Panc1 (cell line): ENCODE measurements around the gene UST. TPM values are rescaled to one million over a fixed set of nuclear protein-coding genes. Genes with fewer than 3 reads are reported as not detected.

Experiments used
- ATAC-seq: fragments of 200-7000 bp; cut with Tn5 transposase; 2 replicates; pipeline ENCODE4 v1.9.1; 2020; ENCODE audit warnings: mild to moderate bottlenecking, moderate library complexity
- BruUV-seq: library from RNA; stranded (reverse); fragments of 400-500 nt; replicated peaks from 2 replicates; lab custom pipeline; 2021; lab: Mats Ljungman, UMichigan
- CTCF ChIA-PET: fragments of 300-600 bp; sonication (Branson Sonifier 250); formaldehyde crosslinking; loops from one replicate; lab custom pipeline; 2022; ENCODE audit warnings: antibody characterized with exemption; lab: Charles Lee
- POLR2A ChIA-PET: fragments of 300-600 bp; sonication (Branson Sonifier 250); formaldehyde crosslinking; loops from one replicate; lab custom pipeline; 2022; ENCODE audit warnings: antibody characterized with exemption; lab: Charles Lee
- DNase-seq: peaks from one replicate; pipeline ENCODE4 v3.0.0-alpha.2; 2010; ENCODE audit warnings: low read depth, low spot score
- H3K27ac ChIP-seq: 2 replicates; pipeline ENCODE4 v1.5.1; 2011; ENCODE audit warnings: mild to moderate bottlenecking, low read length, inconsistent platforms
- H3K27me3 ChIP-seq: fragments of 200-500 bp; sonication (Bioruptor generic); 2 replicates; pipeline ENCODE4 v1.6.0; 2014; ENCODE audit warnings: low read length, inconsistent platforms; ENCODE audit not compliant: control insufficient read depth, insufficient read depth
- H3K36me3 ChIP-seq: fragments of 200-500 bp; sonication (Bioruptor generic); 2 replicates; pipeline ENCODE4 v1.5.1; 2014; ENCODE audit warnings: inconsistent platforms, mild to moderate bottlenecking, low read length, moderate library complexity; ENCODE audit not compliant: control insufficient read depth, insufficient read depth
- H3K4me1 ChIP-seq: 2 replicates; pipeline ENCODE4 v1.5.1; 2011; ENCODE audit warnings: inconsistent platforms, mild to moderate bottlenecking, low read length, moderate library complexity; ENCODE audit not compliant: control insufficient read depth, insufficient read depth
- H3K4me3 ChIP-seq, 2 experiments: 2 replicates each; pipeline ENCODE4 v1.5.1; 2011 to 2012; ENCODE audit warnings: low read depth in 2 of 2, low read length in 2 of 2, mild to moderate bottlenecking in 2 of 2, inconsistent platforms in 1 of 2, moderate library complexity in 1 of 2
- H3K9me3 ChIP-seq: fragments of 200-500 bp; sonication (Bioruptor generic); 2 replicates; pipeline ENCODE4 v1.5.1; 2014; ENCODE audit warnings: low read depth, mild to moderate bottlenecking, inconsistent platforms, low read length, moderate library complexity; ENCODE audit not compliant: control insufficient read depth, insufficient read depth
- CTCF ChIP-seq: fragments of 450-650 bp; IDR thresholded peaks from 2 replicates; pipeline ENCODE4 v1.5.1; 2017; ENCODE audit warnings: mild to moderate bottlenecking
- POLR2AphosphoS5 ChIP-seq: IDR thresholded peaks from 2 replicates; pipeline ENCODE4 v1.6.1; 2012; ENCODE audit warnings: mild to moderate bottlenecking, low read depth, low read length, moderate library complexity
- REST ChIP-seq, 2 experiments: IDR thresholded peaks; 2 replicates each; pipeline ENCODE4 v1.6.1; 2011 to 2012; ENCODE audit warnings: low read depth in 2 of 2, control low read depth in 1 of 2, low read length in 1 of 2, mild to moderate bottlenecking in 1 of 2, moderate library complexity in 1 of 2; ENCODE audit not compliant: insufficient read depth in 1 of 2
- SIN3A ChIP-seq: IDR thresholded peaks from 2 replicates; pipeline ENCODE4 v1.6.1; 2012; ENCODE audit warnings: low read depth, mild to moderate bottlenecking, low read length, moderate library complexity, borderline replicate concordance; ENCODE audit not compliant: insufficient read depth
- TCF7L2 ChIP-seq: IDR thresholded peaks from 2 replicates; pipeline ENCODE4 v1.6.1; 2011; ENCODE audit warnings: mild to moderate bottlenecking, low read depth, low read length, inconsistent platforms
- in situ Hi-C: cut with HindIII; loops from 2 replicates; pipeline ENCODE4 v1.10.0; 2016; ENCODE audit warnings: low sequenced_read_pairs, low pct_unique_long_range_greater_than_20kb
- intact Hi-C: fragments of 100-400 bp; cut with micrococcal nuclease; formaldehyde crosslinking; loops from one replicate; pipeline ENCODE4 v1.10.0; 2022; ENCODE audit not compliant: unreplicated experiment
- total RNA-seq: library from RNA; stranded (reverse); gene quantifications from one replicate; pipeline ENCODE4 v1.2.1, GENCODE V29; 2021; ENCODE audit not compliant: unreplicated experiment

The UST gene
- total RNA-seq, 1 experiment from 2014 or later = 0.15 TPM

GRCh38 chr6:148765898-148766808 is 19.3 kb downstream of the UST start:
- ChIA-PET POLR2A (no interaction called here), CTCF (no interaction called here)
- no TSS peak for BruUV-seq
- Histone ChIP-seq H3K4me1 (no peaks in the 10 kb centered on the region), H3K9me3 (no peaks in the 10 kb centered on the region), H3K36me3 (no peaks in the 10 kb centered on the region), H3K4me3 (no peak overlapping the region), H3K27ac (no peak overlapping the region), H3K27me3 (peaks cover 3% of the 10 kb centered on the region; the same call in 1 of the 2 replicates)
- ATAC-seq (no peak), DNase-seq (no peak)
- in situ Hi-C loops = no loop called here
- intact Hi-C loops = no loop called here
- TF ChIP-seq POLR2AphosphoS5 (no peak), REST (IDR thresholded peaks at IDR 0.05; ENCODE audit: insufficient read depth in 1 of 2, low read depth in 2 of 2, low read length in 1 of 2) (no peak), TCF7L2 (no peak), CTCF (no peak), SIN3A (no peak)

GRCh38 chr6:148768646-148769270 is 21.9 kb downstream of the UST start:
- Histone ChIP-seq H3K4me1 (no peaks in the 10 kb centered on the region), H3K27ac (no peak overlapping the region), H3K4me3 (no peak overlapping the region), H3K36me3 (no peaks in the 10 kb centered on the region), H3K27me3 (peaks cover 3% of the 10 kb centered on the region; the same call in 1 of the 2 replicates), H3K9me3 (no peaks in the 10 kb centered on the region)
- BruUV-seq = no TSS peak
- in situ Hi-C loops (no loop called here), intact Hi-C loops (no loop called here)
- no peak for DNase-seq
- POLR2A ChIA-PET = no interaction called here
- ATAC-seq = no peak
- TF ChIP-seq TCF7L2 = no peak
- TF ChIP-seq POLR2AphosphoS5 = no peak
- CTCF ChIA-PET = no interaction called here
